Testis (tissue), 3 donors: ENCODE results near the gene KIF26B. TPM values are rescaled to one million over a fixed set of nuclear protein-coding genes. Genes with fewer than 3 reads are reported as not detected.

Experiments used
- DNase-seq: peaks from one replicate; pipeline ENCODE4 v3.0.0-alpha.2; 2019
- H3K27ac ChIP-seq, 2 donors: fragments of 200-600 bp; sonication (generic); one replicate each; pipeline ENCODE4 v1.5.1; 2019
- H3K27me3 ChIP-seq: fragments of 200-600 bp; sonication (generic); one replicate; pipeline ENCODE4 v1.5.1; 2019
- H3K36me3 ChIP-seq: fragments of 200-600 bp; sonication (generic); one replicate; pipeline ENCODE4 v1.5.1; 2017; ENCODE audit warnings: low read depth; ENCODE audit errors: missing control alignments
- H3K4me1 ChIP-seq: fragments of 200-600 bp; sonication (generic); one replicate; pipeline ENCODE4 v1.5.1; 2019
- H3K4me3 ChIP-seq, 2 donors: fragments of 200-600 bp; sonication (generic); one replicate each; pipeline ENCODE4 v1.5.1; 2017 to 2019
- H3K9me3 ChIP-seq: fragments of 200-600 bp; sonication (generic); one replicate; pipeline ENCODE4 v1.5.1; 2017
- CTCF ChIP-seq, 3 experiments: fragments of 450-650 bp in 2 of 3; fragments of 200-600 bp in 1 of 3; sonication (generic) in 1 of 3; IDR thresholded peaks; one replicate each; pipeline ENCODE4 v1.5.1; 2016 to 2019; ENCODE audit warnings: antibody characterized with exemption in 3 of 3, mild to moderate bottlenecking in 2 of 3, moderate library complexity in 1 of 3
- POLR2A ChIP-seq: fragments of 450-650 bp; IDR thresholded peaks from one replicate; pipeline ENCODE4 v1.6.1; 2017; ENCODE audit warnings: antibody characterized with exemption, mild to moderate bottlenecking, moderate library complexity
- WGBS, 2 donors: methylation state at CpG; one replicate each; pipeline ENCODE4 v1.1.5; 2018; 5-methylcytosine and 5-hydroxymethylcytosine counted together
- intact Hi-C: fragments of 100-400 bp; cut with DNase I; formaldehyde crosslinking; loops from one replicate; pipeline ENCODE4 v1.15.1; 2023; ENCODE audit warnings: low total_unique reads
- polyA plus RNA-seq: library from polyadenylated mRNA; stranded (reverse); fragments of 350-450 nt; fragmentation: Illumina TruSeq; extraction: RNeasy Lipid Tissue Mini Kit (QIAGEN cat#74804); gene quantifications from one replicate; pipeline ENCODE4 v1.2.3, GENCODE V29; 2014; ENCODE audit warnings: low read depth, low replicate concordance; ENCODE audit not compliant: insufficient read depth
- total RNA-seq, 2 donors: library from RNA; depleted of rRNA; stranded (reverse); fragments of >200 nt; gene quantifications; one replicate each; pipeline ENCODE4 v1.2.3, GENCODE V29; 2016

The KIF26B gene
- total and polyA plus RNA-seq, 3 donors from 2014 or later: 3.0 to 4.8 (median 3.1) TPM

- DNase-seq: no peak
- Histone ChIP-seq H3K4me3 (no peak overlapping the region), H3K36me3 (no peaks in the 10 kb centered on the region), H3K27ac (no peak overlapping the region), H3K27me3 (no peaks in the 10 kb centered on the region), H3K4me1 (no peaks in the 10 kb centered on the region), H3K9me3 (no peaks in the 10 kb centered on the region)
- 61 to 71% methylated on average over 11 of the region's 11 CpGs for WGBS, 2 donors
- intact Hi-C loops: no loop called here
- TF ChIP-seq CTCF (IDR thresholded peaks at IDR 0.05): no peak
- TF ChIP-seq POLR2A: no peak
Observed at GRCh38 chr1:245216366-245217115, 61.8 kb downstream of the KIF26B start.

- no peaks in the 10 kb centered on the region for H3K27me3 ChIP-seq
- DNase-seq: no peak
- WGBS, 2 donors: 93 to 94% methylated on average over 11 to 12 of the region's 12 CpGs
- no peaks in the 10 kb centered on the region for H3K4me1 ChIP-seq
- TF ChIP-seq CTCF (IDR thresholded peaks at IDR 0.05) (no peak), POLR2A (no peak)
- no peak overlapping the region for H3K4me3 ChIP-seq
- H3K27ac ChIP-seq: no peak overlapping the region
- intact Hi-C loops: no loop called here
- no peaks in the 10 kb centered on the region for H3K36me3 ChIP-seq
- no peaks in the 10 kb centered on the region for H3K9me3 ChIP-seq
Observed at GRCh38 chr1:245217853-245218608, 63.2 kb downstream of the KIF26B start.

GRCh38 chr1:245220381-245220985, 65.7 kb downstream of the KIF26B start:
- WGBS, 2 donors: 79 to 80% methylated on average over 12 of the region's 12 CpGs
- Histone ChIP-seq H3K4me1 (no peaks in the 10 kb centered on the region), H3K4me3 (no peak overlapping the region), H3K36me3 (no peaks in the 10 kb centered on the region), H3K27ac (no peak overlapping the region), H3K27me3 (no peaks in the 10 kb centered on the region), H3K9me3 (no peaks in the 10 kb centered on the region)
- intact Hi-C loops: no loop called here
- TF ChIP-seq CTCF (IDR thresholded peaks at IDR 0.05) (no peak), POLR2A (no peak)
- DNase-seq: no peak

- H3K4me1 ChIP-seq: no peaks in the 10 kb centered on the region
- WGBS, 2 donors: 85 to 93% methylated on average over 6 of the region's 6 CpGs
- TF ChIP-seq CTCF (IDR thresholded peaks at IDR 0.05) (no peak), POLR2A (no peak)
- H3K27ac ChIP-seq: no peak overlapping the region
- H3K4me3 ChIP-seq: no peak overlapping the region
- no peaks in the 10 kb centered on the region for H3K9me3 ChIP-seq
- H3K36me3 ChIP-seq: no peaks in the 10 kb centered on the region
- no peak for DNase-seq
- intact Hi-C loops: no loop called here
- H3K27me3 ChIP-seq: no peaks in the 10 kb centered on the region
Observed at GRCh38 chr1:245221805-245222204, 67.0 kb downstream of the KIF26B start.
